Testis (tissue), 2 donors: ENCODE results near the gene PARVG.

Experiments used
- CTCF ChIP-seq, 3 experiments: fragments of 450-650 bp in 2 of 3; fragments of 200-600 bp in 1 of 3; sonication (generic) in 1 of 3; IDR thresholded peaks; one replicate each; pipeline ENCODE4 v1.5.1; 2016 to 2019; ENCODE audit warnings: antibody characterized with exemption in 3 of 3, mild to moderate bottlenecking in 2 of 3, moderate library complexity in 1 of 3
- POLR2A ChIP-seq: fragments of 450-650 bp; IDR thresholded peaks from one replicate; pipeline ENCODE4 v1.6.1; 2017; ENCODE audit warnings: antibody characterized with exemption, mild to moderate bottlenecking, moderate library complexity

GRCh38 chr22:44209343-44209742 lies 28.6 kb downstream of the PARVG start:
- TF ChIP-seq CTCF (IDR thresholded peaks at IDR 0.05) (no peak), POLR2A (no peak)
